Prostate gland (tissue), 2 donors: ENCODE data around the gene SLC9B1.
"Not testable (repeated sequence)": the region's sequence is repeated elsewhere in the genome, so short reads cannot be mapped to it uniquely, and the experiment has no call there.

Source experiments
- CTCF ChIP-seq, 4 experiments: fragments of 200-600 bp in 2 of 4; fragments of 450-650 bp in 2 of 4; sonication (generic) in 2 of 4; IDR thresholded peaks; 1 replicate in 3 of 4; 2 replicates in 1 of 4; pipeline ENCODE4 v1.5.1; 2016 to 2019; ENCODE audit warnings: antibody characterized with exemption in 4 of 4, mild to moderate bottlenecking in 2 of 4, moderate library complexity in 2 of 4
- POLR2A ChIP-seq: fragments of 450-650 bp; IDR thresholded peaks from one replicate; pipeline ENCODE4 v1.6.1; 2016; ENCODE audit warnings: antibody characterized with exemption, mild to moderate bottlenecking

DNA sequence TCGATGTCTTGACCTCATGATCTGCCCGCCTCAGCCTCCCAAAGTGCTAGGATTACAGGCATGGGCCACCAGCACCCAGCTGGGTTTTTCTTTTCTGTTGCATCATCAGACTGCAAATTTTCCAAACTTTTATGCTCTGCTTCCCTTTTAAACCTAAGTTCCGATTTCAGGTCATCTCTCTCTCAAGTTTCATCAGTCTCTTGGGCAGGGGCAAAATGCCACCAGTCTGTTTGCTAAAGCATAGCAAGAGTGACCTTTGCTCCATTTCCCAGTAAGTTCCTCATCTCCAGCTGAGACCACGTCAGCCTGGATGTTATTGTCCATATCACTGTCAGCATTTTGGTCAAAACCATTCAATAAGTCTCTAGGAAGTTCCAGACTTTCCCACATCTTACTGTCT is 141.2 kb downstream of the SLC9B1 start:
- not testable (repeated sequence) for TF ChIP-seq CTCF (IDR thresholded peaks at IDR 0.05); POLR2A
